ENCODE measurements around the gene PGRMC2. TPM values are rescaled to one million over a fixed set of nuclear protein-coding genes. Genes with fewer than 3 reads are reported as not detected.

Gene PGRMC2
- total RNA-seq = 43.8 and 52.9 TPM in 2 replicates

GRCh38 chr4:128287141-128287870, at the start of gene PGRMC2:
TSS of gene PGRMC2 (minus strand) at chr4:128287813. CDS start at chr4:128287790, 23 bp downstream.

Other genes starting within 250 kb of the PGRMC2 start
- 20.3 and 22.1 TPM in 2 replicates for gene LARP1B, start 226.5 kb downstream of the PGRMC2 start, total RNA-seq

Measured in hair follicle dermal papilla cell (primary cell).